KMS-11 (cell line): ENCODE results near the gene ACRV1.

ENCODE experiments used
- H2AFZ ChIP-seq: fragments of 200-600 bp; sonication (generic); 2 replicates; pipeline ENCODE4 v1.6.1; 2016; ENCODE audit warnings: antibody characterized with exemption, mixed run types, low read depth
- H3K27ac ChIP-seq: fragments of 200-600 bp; sonication (generic); 2 replicates; pipeline ENCODE4 v1.6.1; 2016; ENCODE audit warnings: mild to moderate bottlenecking, mixed run types
- H3K27me3 ChIP-seq: fragments of 200-600 bp; sonication (generic); 2 replicates; pipeline ENCODE4 v1.6.1; 2017; ENCODE audit warnings: mild to moderate bottlenecking, low read depth, mixed run types, moderate library complexity; ENCODE audit not compliant: insufficient read depth
- H3K36me3 ChIP-seq: fragments of 200-600 bp; sonication (generic); 2 replicates; pipeline ENCODE4 v1.6.1; 2017; ENCODE audit warnings: mild to moderate bottlenecking, mixed run types; ENCODE audit not compliant: insufficient read depth
- H3K4me1 ChIP-seq: fragments of 200-600 bp; sonication (generic); 2 replicates; pipeline ENCODE4 v1.6.1; 2016; ENCODE audit warnings: mild to moderate bottlenecking, low read depth, mixed run types; ENCODE audit not compliant: poor library complexity, severe bottlenecking
- H3K4me2 ChIP-seq: fragments of 200-600 bp; sonication (generic); 2 replicates; pipeline ENCODE4 v1.7.0; 2016; ENCODE audit warnings: mild to moderate bottlenecking, mixed run types
- H3K4me3 ChIP-seq: fragments of 200-600 bp; sonication (generic); IDR thresholded peaks from 2 replicates; pipeline ENCODE4 v1.6.1; 2017; ENCODE audit warnings: low read depth, low read length, mixed read lengths; ENCODE audit not compliant: insufficient read depth
- H3K79me2 ChIP-seq: fragments of 200-600 bp; sonication (generic); 2 replicates; pipeline ENCODE4 v1.6.1; 2016; ENCODE audit warnings: low read depth, mixed run types; ENCODE audit not compliant: insufficient read depth
- H3K9ac ChIP-seq: fragments of 200-600 bp; sonication (generic); 2 replicates; pipeline ENCODE4 v1.6.1; 2016; ENCODE audit warnings: mild to moderate bottlenecking, mixed run types
- H4K20me1 ChIP-seq: fragments of 200-600 bp; sonication (generic); 2 replicates; pipeline ENCODE4 v1.6.1; 2016; ENCODE audit warnings: mild to moderate bottlenecking, mixed run types; ENCODE audit not compliant: insufficient read depth
- CTCF ChIP-seq: fragments of 200-600 bp; sonication (generic); conservative IDR thresholded peaks from 2 replicates; pipeline ENCODE4 v1.6.1; 2017; ENCODE audit warnings: low read depth, mild to moderate bottlenecking, antibody characterized with exemption, low read length, moderate library complexity, mixed read lengths

ACRV1 gene

DNA sequence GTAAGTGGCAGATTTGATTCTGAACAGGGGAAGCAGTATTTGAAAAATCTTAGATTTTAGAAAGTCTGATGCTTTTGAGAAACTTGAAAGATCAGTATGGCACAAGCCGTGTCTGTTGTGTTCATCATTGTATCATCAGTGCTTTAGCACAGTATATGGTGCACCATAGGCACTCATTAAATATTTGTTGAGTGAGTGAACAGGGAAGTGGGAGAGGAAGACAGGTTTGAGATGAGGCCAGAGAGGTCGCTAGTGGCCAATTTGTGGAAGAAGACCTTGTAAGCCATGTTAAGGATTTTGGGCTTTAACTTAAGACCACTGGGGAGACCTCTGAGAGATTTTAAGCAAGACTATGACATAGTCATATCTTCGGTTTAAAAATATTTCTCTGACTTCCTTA, 42.8 kb downstream of the ACRV1 start:
- Histone ChIP-seq H3K36me3 (peaks cover 7% of the 10 kb centered on the region; the same call in 1 of the 2 replicates), H3K27me3 (no peaks in the 10 kb centered on the region), H3K4me3 (no peak overlapping the region), H3K27ac (no peak overlapping the region), H3K9ac (no peak overlapping the region), H3K79me2 (no peaks in the 10 kb centered on the region; the same call in 1 of the 2 replicates), H2AFZ (no peak overlapping the region), H3K4me2 (no peak overlapping the region), H3K4me1 (no peaks in the 10 kb centered on the region), H4K20me1 (no peaks in the 10 kb centered on the region)
- TF ChIP-seq CTCF: no peak

DNA sequence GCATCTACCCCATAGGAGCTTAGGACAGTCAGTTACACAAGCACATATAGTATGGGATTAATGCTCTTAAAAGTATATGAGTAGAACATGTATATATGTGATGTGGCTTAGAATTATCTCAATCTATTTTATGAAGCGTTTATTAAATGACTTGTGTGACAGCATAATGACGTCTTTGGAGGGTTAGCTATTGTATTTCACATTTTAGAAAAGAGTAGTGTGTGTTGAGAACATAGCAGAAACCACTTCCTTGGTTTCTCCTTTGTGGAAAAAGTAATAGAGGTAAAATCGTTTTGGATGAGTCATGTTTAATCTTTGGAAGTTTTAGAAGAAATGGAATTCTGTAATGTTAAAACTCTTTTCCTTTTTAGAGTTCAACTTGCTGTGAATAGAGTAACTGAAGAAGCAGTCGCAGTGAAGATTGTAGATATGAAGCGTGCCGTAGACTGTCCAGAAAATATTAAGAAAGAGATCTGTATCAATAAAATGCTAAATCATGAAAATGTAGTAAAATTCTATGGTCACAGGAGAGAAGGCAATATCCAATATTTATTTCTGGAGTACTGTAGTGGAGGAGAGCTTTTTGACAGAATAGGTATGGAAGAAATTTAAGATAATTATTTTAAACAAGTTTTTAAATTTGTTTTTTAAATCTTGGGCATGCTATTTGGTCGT, 53.3 kb downstream of the ACRV1 start:
- Histone ChIP-seq H3K27me3 (no peaks in the 10 kb centered on the region), H3K4me3 (no peak overlapping the region), H3K9ac (peak overlapping the region; percentile 95; the same call in 1 of the 2 replicates), H3K36me3 (no peaks in the 10 kb centered on the region), H3K4me2 (peak overlapping the region; percentile 89), H3K4me1 (peaks cover 36% of the 10 kb centered on the region), H4K20me1 (no peaks in the 10 kb centered on the region), H3K27ac (peak overlapping the region; percentile 96; the same call in 1 of the 2 replicates), H2AFZ (no peak overlapping the region), H3K79me2 (peaks cover 33% of the 10 kb centered on the region)
- no peak for TF ChIP-seq CTCF

DNA sequence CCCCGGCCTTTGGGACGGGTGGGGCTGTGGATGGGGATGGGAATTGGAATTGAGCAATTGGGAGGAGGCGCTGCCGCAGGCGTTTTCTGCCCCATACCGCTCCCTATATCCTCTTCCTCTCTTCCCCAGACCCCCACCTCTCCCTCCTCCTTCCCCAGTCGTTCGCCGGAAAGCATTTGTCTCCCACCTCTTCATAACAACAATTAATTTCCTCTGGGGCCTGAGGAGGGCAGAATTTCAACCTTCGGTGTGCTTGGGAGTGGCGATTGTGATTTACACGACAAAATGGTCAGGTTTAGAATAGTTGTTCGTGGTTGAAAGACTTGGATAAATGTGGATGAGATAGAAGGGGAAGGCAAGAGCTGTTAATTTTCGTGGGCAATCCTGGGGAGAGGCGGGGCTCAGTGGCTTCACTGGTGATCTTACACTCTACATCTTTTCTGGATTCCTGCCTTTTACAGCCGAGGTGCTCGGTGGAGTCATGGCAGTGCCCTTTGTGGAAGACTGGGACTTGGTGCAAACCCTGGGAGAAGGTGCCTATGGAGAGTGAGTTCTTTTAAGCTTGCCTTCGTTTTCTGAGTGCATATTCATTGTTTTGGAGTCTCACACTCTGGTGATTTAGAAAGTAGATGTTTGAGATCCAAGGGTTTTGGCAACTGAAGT, 54.2 kb downstream of the ACRV1 start:
- Histone ChIP-seq H3K4me2 (peak overlapping the region; percentile 89), H4K20me1 (no peaks in the 10 kb centered on the region), H3K27ac (peak overlapping the region; percentile 96), H3K36me3 (no peaks in the 10 kb centered on the region), H3K4me1 (peaks cover 36% of the 10 kb centered on the region), H3K79me2 (peaks cover 33% of the 10 kb centered on the region), H2AFZ (peak overlapping the region; percentile 69; the same call in 1 of the 2 replicates), H3K27me3 (no peaks in the 10 kb centered on the region), H3K4me3 (no peak overlapping the region), H3K9ac (peak overlapping the region; percentile 95)
- peak; percentile 28; the same call in 1 of the 2 replicates for TF ChIP-seq CTCF

DNA sequence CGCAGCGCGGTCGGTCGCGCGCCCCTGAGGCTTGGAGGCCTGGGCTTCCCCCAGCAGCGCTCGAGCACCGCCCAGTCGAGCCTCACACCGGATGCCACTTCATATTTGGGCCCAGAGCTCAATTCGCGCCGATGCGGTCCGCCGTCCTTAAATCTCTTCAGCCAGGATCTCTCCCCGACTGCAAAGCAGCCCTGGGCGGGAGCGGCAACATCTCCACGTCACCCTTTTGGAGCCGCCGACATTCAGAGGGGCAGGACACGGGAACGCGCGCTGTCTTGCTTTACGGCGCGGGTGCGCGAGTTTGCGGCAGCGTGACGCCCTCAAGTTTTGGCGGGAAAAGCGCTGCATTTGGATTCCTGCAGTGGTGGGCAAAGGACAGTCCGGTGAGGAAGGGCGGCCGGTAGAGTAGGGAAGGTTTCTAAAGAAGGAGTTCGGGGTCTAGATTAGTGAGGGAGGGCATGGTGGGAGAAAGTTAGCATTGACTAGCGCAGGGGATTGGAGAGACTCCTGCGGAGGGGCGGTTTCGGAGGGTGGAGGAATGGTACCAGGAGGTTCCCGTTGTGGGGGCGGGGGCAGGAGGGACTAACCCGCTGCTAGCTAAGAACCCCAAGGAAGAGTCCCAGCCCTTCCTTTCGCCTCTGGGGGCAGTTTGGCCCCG, 54.9 kb downstream of the ACRV1 start:
- Histone ChIP-seq H3K36me3 (no peaks in the 10 kb centered on the region), H3K9ac (peak overlapping the region; percentile 95), H3K4me1 (peaks cover 36% of the 10 kb centered on the region), H2AFZ (peak overlapping the region; percentile 69), H3K4me2 (peak overlapping the region; percentile 89; the same call in 1 of the 2 replicates), H3K27ac (peak overlapping the region; percentile 96), H3K4me3 (no peak overlapping the region), H3K79me2 (peaks cover 33% of the 10 kb centered on the region), H4K20me1 (no peaks in the 10 kb centered on the region), H3K27me3 (no peaks in the 10 kb centered on the region)
- TF ChIP-seq CTCF: no peak
